Activated CD4-positive, alpha-beta T cell treated with anti-CD3 and anti-CD28 coated beads, Interleukin-2, amount 10 ng/mL, durations not matched to agents 7 days and 5 days (primary cell): Measurements from ENCODE around the gene LRIT2. TPM values are rescaled to one million over a fixed set of nuclear protein-coding genes. Genes with fewer than 3 reads are reported as not detected.

Experiments used
- CTCF ChIA-PET: fragments of 350-600 bp; sonication (Branson Sonifier 250); formaldehyde crosslinking; loops from one replicate; lab custom pipeline; 2021; ENCODE audit warnings: antibody characterized with exemption; lab: Charles Lee
- POLR2A ChIA-PET: fragments of 350-600 bp; sonication (Branson Sonifier 250); formaldehyde crosslinking; loops from one replicate; lab custom pipeline; 2021; ENCODE audit warnings: antibody characterized with exemption; lab: Charles Lee
- DNase-seq: peaks from one replicate; pipeline ENCODE4 v3.0.0-alpha.2; 2020
- H3K27ac Mint-ChIP-seq: one replicate; pipeline ENCODE4 v1.8.0; 2021; ENCODE audit warnings: mild to moderate bottlenecking, moderate library complexity, mixed read lengths
- H3K27me3 Mint-ChIP-seq: one replicate; pipeline ENCODE4 v1.8.0; 2021; ENCODE audit warnings: mixed read lengths
- H3K36me3 Mint-ChIP-seq: one replicate; pipeline ENCODE4 v1.8.0; 2021; ENCODE audit warnings: low read depth, mixed read lengths
- H3K4me1 Mint-ChIP-seq: one replicate; pipeline ENCODE4 v1.8.0; 2021; ENCODE audit warnings: mixed read lengths
- H3K4me3 Mint-ChIP-seq: one replicate; pipeline ENCODE4 v1.8.0; 2021; ENCODE audit warnings: mild to moderate bottlenecking, moderate library complexity, mixed read lengths
- H3K9me3 Mint-ChIP-seq: one replicate; pipeline ENCODE4 v1.8.0; 2021; ENCODE audit warnings: mixed read lengths
- total RNA-seq, 2 experiments: library from RNA; stranded (reverse); gene quantifications; one replicate each; pipeline ENCODE4 v1.2.3, GENCODE V29; 2021

The LRIT2 gene
- total RNA-seq, 2 experiments from 2014 or later: not detected

GRCh38 chr10:84237199-84238051, 12.1 kb upstream of the LRIT2 start:
- Mint-ChIP-seq H3K4me1 (no peaks in the 10 kb centered on the region), H3K27me3 (peaks cover 5% of the 10 kb centered on the region), H3K9me3 (no peaks in the 10 kb centered on the region), H3K27ac (no peak overlapping the region), H3K36me3 (no peaks in the 10 kb centered on the region), H3K4me3 (no peak overlapping the region)
- CTCF ChIA-PET: interaction anchor here (0.6 kb wide), 1 partner anchor 109 kb away, joined by 3 read pairs; no protein-coding TSS in a partner anchor
- DNase-seq: no peak
- POLR2A ChIA-PET: no interaction called here

- H3K4me1 Mint-ChIP-seq: no peaks in the 10 kb centered on the region
- H3K27ac Mint-ChIP-seq: no peak overlapping the region
- no peak for DNase-seq
- H3K9me3 Mint-ChIP-seq: no peaks in the 10 kb centered on the region
- H3K4me3 Mint-ChIP-seq: no peak overlapping the region
- ChIA-PET POLR2A (no interaction called here), CTCF (interaction anchor here (0.6 kb wide), 1 partner anchor 109 kb away, joined by 3 read pairs; no protein-coding TSS in a partner anchor)
- H3K27me3 Mint-ChIP-seq: peaks cover 5% of the 10 kb centered on the region
- H3K36me3 Mint-ChIP-seq: no peaks in the 10 kb centered on the region
Measured at GRCh38 chr10:84236807-84237198, 11.5 kb upstream of the LRIT2 start.

- H3K4me1 Mint-ChIP-seq: no peaks in the 10 kb centered on the region
- POLR2A ChIA-PET: interaction anchor here (0.6 kb wide), 1 partner anchor 58 kb away, joined by 3 read pairs; no protein-coding TSS in a partner anchor
Measured at GRCh38 chr10:84235096-84235495, 9.8 kb upstream of the LRIT2 start.

GRCh38 chr10:84234479-84234878, 9.1 kb upstream of the LRIT2 start:
- no peak for DNase-seq
- H3K27ac Mint-ChIP-seq: no peak overlapping the region
- H3K27me3 Mint-ChIP-seq: peaks cover 9% of the 10 kb centered on the region
- no peaks in the 10 kb centered on the region for H3K9me3 Mint-ChIP-seq
- H3K4me3 Mint-ChIP-seq: no peak overlapping the region
- H3K4me1 Mint-ChIP-seq: no peaks in the 10 kb centered on the region
- H3K36me3 Mint-ChIP-seq: no peaks in the 10 kb centered on the region
- POLR2A ChIA-PET: no interaction called here
- CTCF ChIA-PET: interaction anchor here (1.8 kb wide), 1 partner anchor 13 kb away, joined by 6 read pairs; no protein-coding TSS in a partner anchor

More at GRCh38 chr10:84235096-84235495, 9.8 kb upstream of the LRIT2 start:
- Mint-ChIP-seq H3K9me3 (no peaks in the 10 kb centered on the region), H3K27ac (no peak overlapping the region), H3K36me3 (no peaks in the 10 kb centered on the region), H3K4me3 (no peak overlapping the region), H3K27me3 (peaks cover 9% of the 10 kb centered on the region)
- CTCF ChIA-PET: no interaction called here
- DNase-seq: no peak

- no peak overlapping the region for H3K27ac Mint-ChIP-seq
- H3K9me3 Mint-ChIP-seq: no peaks in the 10 kb centered on the region
- ChIA-PET POLR2A (no interaction called here), CTCF (interaction anchor here (1.8 kb wide), 1 partner anchor 13 kb away, joined by 6 read pairs; no protein-coding TSS in a partner anchor)
- H3K27me3 Mint-ChIP-seq: peaks cover 9% of the 10 kb centered on the region
- H3K4me3 Mint-ChIP-seq: no peak overlapping the region
- H3K4me1 Mint-ChIP-seq: no peaks in the 10 kb centered on the region
- H3K36me3 Mint-ChIP-seq: no peaks in the 10 kb centered on the region
- DNase-seq: no peak
Measured at GRCh38 chr10:84233940-84234339, 8.6 kb upstream of the LRIT2 start.

GRCh38 chr10:84232376-84232775, 7.0 kb upstream of the LRIT2 start:
- ChIA-PET CTCF (no interaction called here), POLR2A (no interaction called here)
- Mint-ChIP-seq H3K4me1 (no peaks in the 10 kb centered on the region), H3K36me3 (no peaks in the 10 kb centered on the region), H3K27me3 (peaks cover 15% of the 10 kb centered on the region), H3K4me3 (no peak overlapping the region), H3K9me3 (no peaks in the 10 kb centered on the region), H3K27ac (no peak overlapping the region)
- no peak for DNase-seq

- CTCF ChIA-PET: no interaction called here
- peaks cover 21% of the 10 kb centered on the region for H3K27me3 Mint-ChIP-seq
- POLR2A ChIA-PET: no interaction called here
- no peaks in the 10 kb centered on the region for H3K36me3 Mint-ChIP-seq
- H3K9me3 Mint-ChIP-seq: no peaks in the 10 kb centered on the region
- H3K4me1 Mint-ChIP-seq: no peaks in the 10 kb centered on the region
- no peak overlapping the region for H3K4me3 Mint-ChIP-seq
- H3K27ac Mint-ChIP-seq: no peak overlapping the region
- DNase-seq: no peak
Measured at GRCh38 chr10:84230359-84230758, 5.0 kb upstream of the LRIT2 start.

GRCh38 chr10:84227810-84228209, 2.5 kb upstream of the LRIT2 start:
- Mint-ChIP-seq H3K9me3 (no peaks in the 10 kb centered on the region), H3K27ac (no peak overlapping the region), H3K27me3 (peaks cover 28% of the 10 kb centered on the region), H3K4me1 (no peaks in the 10 kb centered on the region), H3K4me3 (no peak overlapping the region), H3K36me3 (no peaks in the 10 kb centered on the region)
- DNase-seq: no peak
- CTCF ChIA-PET: interaction anchor here (2.4 kb wide), 1 partner anchor 13 kb away, joined by 6 read pairs; no protein-coding TSS in a partner anchor
- POLR2A ChIA-PET: no interaction called here

- H3K27ac Mint-ChIP-seq: no peak overlapping the region
- DNase-seq: no peak
- no peaks in the 10 kb centered on the region for H3K36me3 Mint-ChIP-seq
- POLR2A ChIA-PET: no interaction called here
- CTCF ChIA-PET: interaction anchor here (2.4 kb wide), 1 partner anchor 12 kb away, joined by 6 read pairs; no protein-coding TSS in a partner anchor
- peaks cover 28% of the 10 kb centered on the region for H3K27me3 Mint-ChIP-seq
- H3K9me3 Mint-ChIP-seq: no peaks in the 10 kb centered on the region
- no peak overlapping the region for H3K4me3 Mint-ChIP-seq
- no peaks in the 10 kb centered on the region for H3K4me1 Mint-ChIP-seq
Measured at GRCh38 chr10:84226616-84227015, 1.3 kb upstream of the LRIT2 start.

- no peaks in the 10 kb centered on the region for H3K4me1 Mint-ChIP-seq
- H3K27me3 Mint-ChIP-seq: peaks cover 24% of the 10 kb centered on the region
- H3K27ac Mint-ChIP-seq: no peak overlapping the region
- no peaks in the 10 kb centered on the region for H3K36me3 Mint-ChIP-seq
- ChIA-PET CTCF (interaction anchor here (0.6 kb wide), 1 partner anchor 246 kb away, joined by 3 read pairs; no protein-coding TSS in a partner anchor), POLR2A (no interaction called here)
- peaks cover 2% of the 10 kb centered on the region for H3K9me3 Mint-ChIP-seq
- no peak overlapping the region for H3K4me3 Mint-ChIP-seq
- DNase-seq: no peak
Measured at GRCh38 chr10:84224411-84225028, 824 bp downstream of the LRIT2 start.

- CTCF ChIA-PET: no interaction called here
- H3K4me1 Mint-ChIP-seq: no peaks in the 10 kb centered on the region
Measured at GRCh38 chr10:84221916-84222315, 3.4 kb downstream of the LRIT2 start.

GRCh38 chr10:84217746-84218145, 7.6 kb downstream of the LRIT2 start:
- Mint-ChIP-seq H3K4me1 (no peaks in the 10 kb centered on the region), H3K27me3 (no peaks in the 10 kb centered on the region), H3K36me3 (no peaks in the 10 kb centered on the region), H3K27ac (no peak overlapping the region), H3K9me3 (peaks cover 5% of the 10 kb centered on the region), H3K4me3 (no peak overlapping the region)
- CTCF ChIA-PET: interaction anchor here (0.5 kb wide), 1 partner anchor 151 kb away, joined by 3 read pairs; no protein-coding TSS in a partner anchor
- no peak for DNase-seq
- POLR2A ChIA-PET: no interaction called here

More at GRCh38 chr10:84221916-84222315, 3.4 kb downstream of the LRIT2 start:
- peaks cover 14% of the 10 kb centered on the region for H3K27me3 Mint-ChIP-seq
- H3K27ac Mint-ChIP-seq: no peak overlapping the region
- no peak for DNase-seq
- POLR2A ChIA-PET: no interaction called here
- peaks cover 5% of the 10 kb centered on the region for H3K9me3 Mint-ChIP-seq
- H3K36me3 Mint-ChIP-seq: no peaks in the 10 kb centered on the region
- H3K4me3 Mint-ChIP-seq: no peak overlapping the region

- ChIA-PET CTCF (no interaction called here), POLR2A (no interaction called here)
- Mint-ChIP-seq H3K27me3 (no peaks in the 10 kb centered on the region), H3K4me1 (no peaks in the 10 kb centered on the region), H3K36me3 (no peaks in the 10 kb centered on the region), H3K27ac (no peak overlapping the region), H3K9me3 (peaks cover 5% of the 10 kb centered on the region), H3K4me3 (no peak overlapping the region)
- DNase-seq: no peak
Measured at GRCh38 chr10:84216834-84217233, 8.5 kb downstream of the LRIT2 start.
